Measurements from ENCODE around the gene EDA.

The EDA gene

DNA sequence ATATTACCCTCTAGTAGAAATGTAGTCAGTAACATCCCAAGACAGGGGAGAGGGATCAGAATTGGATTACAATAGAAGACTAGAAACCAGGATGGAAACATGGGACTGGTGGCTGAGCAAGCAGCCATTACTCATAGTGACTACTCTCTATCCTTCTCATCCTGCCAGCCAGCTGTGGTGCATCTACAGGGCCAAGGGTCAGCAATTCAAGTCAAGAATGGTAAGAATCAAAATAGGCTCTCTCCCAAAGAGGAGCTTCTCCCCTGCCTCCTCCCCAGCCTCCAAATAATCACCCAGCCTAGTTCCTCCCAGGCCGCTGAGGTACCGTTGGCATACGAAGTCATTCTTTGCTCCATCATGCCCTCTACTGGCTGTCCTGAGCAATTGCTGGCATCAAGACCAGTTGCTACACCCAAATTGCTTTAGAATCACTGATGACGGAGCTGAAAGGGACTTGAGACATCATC lies 414.4 kb downstream of the EDA start:
- DNase-seq = peak; percentile 51

DNA sequence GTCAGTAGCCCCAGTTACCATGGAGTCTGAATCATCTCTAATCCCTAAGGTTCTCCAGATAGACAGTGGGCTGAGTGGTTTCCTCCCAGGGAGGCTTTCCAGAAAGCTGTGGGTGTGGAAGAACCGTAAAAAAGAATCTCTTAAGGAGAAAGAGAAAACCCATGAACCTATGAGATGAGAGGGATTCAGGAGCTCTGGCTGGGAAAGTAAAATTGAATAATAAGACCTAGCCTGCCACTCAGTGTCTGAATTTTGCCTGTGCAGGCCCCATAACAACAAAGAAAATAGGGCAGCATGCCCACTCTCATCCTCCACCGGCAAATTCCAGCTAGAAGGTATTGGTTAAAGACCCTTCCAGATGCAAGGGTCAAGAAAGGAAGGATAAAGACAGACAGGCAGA lies 416.9 kb downstream of the EDA start:
- DNase-seq = no peak

DNA sequence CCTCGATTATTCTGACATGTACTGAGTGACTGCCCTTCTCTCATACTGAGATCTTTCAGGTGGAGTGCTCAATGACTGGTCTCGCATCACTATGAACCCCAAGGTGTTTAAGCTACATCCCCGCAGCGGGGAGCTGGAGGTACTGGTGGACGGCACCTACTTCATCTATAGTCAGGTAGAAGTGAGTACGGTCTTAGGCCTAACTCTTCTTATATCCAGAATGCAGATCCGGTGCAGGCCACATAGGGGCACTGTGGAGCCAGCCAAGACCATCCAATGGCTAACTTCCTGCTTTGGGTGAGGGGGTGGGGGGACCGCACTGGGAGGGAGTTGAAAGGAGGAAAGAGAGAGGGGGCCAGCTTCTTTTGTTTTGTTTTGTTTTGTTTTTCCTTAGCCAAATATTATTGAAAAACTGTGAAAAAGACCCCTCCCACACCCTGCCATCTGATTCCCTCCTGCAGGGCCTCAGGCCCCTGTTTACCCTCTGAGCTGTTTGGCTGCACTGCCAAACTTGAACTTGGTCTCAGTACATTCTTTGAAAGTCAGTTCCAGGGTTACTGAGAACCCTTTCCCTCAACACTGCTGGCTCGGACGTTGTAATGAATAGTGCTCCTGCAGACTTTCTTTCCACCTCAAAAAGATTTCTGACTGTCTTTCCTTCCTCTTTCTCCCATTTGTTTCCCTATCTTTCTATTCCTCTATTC lies 417.6 kb downstream of the EDA start:
- DNase-seq = peak; percentile 62

DNA sequence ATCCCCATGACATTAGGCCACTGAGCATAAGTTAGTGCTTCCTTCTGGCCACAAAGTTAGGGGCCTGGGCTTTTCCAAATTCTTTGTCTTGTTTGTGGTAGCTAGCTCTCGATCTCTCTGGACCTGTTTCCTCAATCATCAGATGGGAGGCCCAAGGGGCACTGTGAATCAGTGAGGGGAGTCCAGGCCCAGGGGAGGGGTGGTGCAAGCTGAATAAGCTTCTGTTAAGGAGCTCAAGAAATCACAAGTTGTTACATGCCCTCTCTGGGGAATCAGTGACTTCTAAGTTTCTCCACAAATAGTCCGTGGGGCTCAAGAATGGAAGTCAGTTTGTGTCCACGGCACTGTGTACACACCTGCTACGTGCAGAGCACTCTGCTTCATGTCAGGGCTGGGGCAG lies 418.7 kb downstream of the EDA start:
- DNase-seq = no peak

DNA sequence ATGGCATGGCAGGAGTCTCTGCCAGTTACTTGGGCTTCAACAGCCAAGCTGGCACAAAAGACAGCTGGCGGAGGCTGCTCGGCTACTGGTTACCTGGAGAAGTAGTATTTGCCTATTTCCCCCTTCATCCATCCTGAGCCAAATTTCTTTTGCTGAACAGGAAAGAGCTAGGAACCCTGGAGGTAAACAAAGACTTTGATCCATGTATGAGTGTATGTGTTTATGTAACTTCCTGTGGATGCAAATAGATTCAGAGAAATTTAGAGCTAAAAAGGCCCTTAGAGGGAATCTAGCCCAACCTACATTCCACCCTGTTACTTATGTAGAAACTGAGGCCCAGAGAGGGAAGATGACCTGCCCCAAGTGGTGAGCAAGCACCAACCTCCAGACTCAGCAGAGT lies 422.6 kb downstream of the EDA start:
- DNase-seq = no peak

DNA sequence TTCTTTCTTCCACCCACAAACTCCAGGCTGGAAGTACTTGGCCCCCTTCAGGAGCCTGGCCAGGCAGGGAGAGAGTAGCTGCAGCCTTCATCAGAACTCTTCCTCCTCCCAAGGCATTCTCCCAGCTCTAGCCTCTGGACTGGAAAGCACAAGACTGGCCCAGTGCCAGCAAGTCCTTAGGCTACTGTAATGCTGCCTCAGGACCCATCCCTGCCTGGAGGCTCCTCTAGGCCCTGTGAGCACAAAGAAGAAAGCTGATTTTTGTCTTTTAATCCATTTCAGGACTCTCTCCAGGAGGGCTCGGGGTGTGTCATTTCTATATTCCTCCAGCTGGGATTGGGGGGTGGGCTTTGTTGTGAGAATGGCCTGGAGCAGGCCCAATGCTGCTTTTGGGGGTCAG lies 423.0 kb downstream of the EDA start:
- DNase-seq = no peak

DNA sequence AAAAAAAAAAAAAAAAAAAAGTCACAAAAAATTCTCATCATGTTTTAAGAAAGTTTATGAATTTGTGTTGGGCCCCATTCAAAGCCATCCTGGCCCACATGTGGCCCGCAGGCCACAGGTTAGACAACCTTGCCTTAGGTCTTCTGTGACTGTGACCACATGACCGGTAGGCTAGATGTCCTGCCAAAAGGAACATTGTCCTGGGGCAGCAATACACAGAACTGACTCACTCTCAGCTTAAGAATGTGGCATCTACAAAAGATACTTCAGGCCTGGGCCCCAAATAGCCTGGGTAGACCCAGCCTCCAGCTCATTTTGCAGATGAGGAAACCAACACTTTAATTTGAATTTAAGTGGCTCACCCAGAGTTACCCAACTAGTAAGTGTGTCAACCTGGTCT lies 423.8 kb downstream of the EDA start:
- DNase-seq = no peak

DNA sequence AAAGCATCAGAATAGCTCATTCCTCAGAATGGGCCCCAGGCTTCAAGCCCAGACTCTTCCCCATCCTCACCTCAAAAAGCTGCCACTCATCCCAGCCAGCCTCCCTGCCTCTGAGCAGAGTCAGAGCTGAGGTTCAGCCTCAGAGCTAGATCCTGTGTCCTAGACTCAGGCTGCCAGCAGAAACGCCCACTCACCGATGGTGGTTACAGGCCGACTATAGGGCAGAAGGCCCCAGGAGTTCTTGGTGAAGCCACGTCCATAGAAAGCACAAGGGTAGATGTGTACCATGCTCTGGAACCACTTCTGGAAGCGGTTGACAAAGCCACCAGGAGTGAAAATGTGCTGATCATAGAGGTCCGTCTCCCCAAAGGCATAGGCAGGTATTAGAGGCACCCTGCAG lies 426.1 kb downstream of the EDA start:
- DNase-seq = no peak

DNA sequence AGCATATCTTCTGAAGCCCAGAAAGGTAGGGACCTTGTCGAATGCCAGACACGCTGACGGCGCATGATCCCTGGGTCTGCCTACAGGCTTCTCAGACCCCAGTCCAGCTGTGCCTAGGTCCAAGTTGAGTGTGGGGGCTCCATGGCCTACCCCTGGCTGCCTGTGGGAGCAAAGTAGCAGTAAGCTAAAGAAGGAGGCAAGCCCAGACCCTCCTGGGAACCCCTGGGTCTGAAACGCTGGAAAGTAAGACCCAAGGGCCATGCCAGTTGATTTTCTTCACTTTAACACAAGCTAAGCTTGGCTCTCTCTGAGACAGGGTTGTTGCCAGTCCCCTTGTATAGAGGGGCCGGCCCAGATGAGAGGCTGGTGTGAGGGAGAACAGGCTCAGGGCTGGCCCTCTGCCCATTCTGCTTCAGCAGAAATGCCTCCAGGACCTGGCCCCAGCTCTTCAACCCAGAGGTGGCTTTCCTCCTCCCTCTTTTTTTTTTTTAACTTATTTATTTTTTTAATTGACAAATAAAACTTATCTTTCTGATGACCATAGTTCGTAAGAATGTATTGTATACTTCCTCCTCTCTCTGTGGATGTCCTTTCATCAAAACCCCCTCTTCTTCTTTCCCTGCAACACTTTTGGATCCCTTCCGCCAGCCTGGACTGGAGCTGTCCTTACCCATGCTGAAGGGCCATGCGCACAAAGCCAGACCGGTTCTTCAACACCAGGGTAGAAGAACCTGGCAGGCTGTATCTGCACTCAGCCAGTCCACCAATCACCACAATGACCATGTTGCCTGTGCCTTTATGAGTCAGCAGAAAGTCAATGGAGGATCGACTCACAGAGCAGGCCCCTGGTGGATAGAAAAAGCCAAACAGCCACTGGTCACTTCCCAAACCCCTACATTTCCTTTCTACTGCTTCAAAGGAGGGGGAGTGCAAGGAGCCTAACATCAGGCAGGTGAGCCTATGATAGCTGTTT lies 426.8 kb downstream of the EDA start:
- no peak for DNase-seq

DNA sequence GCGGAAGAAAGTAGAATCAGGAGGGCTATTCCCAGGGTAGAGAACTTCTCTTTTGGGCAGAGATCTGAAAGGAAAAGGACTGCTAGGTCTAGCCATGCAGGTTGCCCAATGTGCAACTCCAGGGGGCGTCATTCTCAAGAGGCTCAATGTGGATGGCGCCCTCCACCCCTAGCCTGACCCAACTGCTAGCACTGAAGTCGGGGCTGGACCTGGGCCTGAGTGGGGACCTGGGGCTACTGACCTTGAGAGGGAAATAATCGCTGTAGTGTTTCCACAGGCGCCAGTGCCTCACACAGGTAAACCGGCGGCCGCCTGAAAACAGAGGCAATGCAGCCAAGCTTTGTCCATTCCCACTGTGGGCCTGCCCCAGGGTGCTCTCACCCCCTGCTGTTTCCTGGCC lies 427.8 kb downstream of the EDA start:
- DNase-seq = no peak

DNA sequence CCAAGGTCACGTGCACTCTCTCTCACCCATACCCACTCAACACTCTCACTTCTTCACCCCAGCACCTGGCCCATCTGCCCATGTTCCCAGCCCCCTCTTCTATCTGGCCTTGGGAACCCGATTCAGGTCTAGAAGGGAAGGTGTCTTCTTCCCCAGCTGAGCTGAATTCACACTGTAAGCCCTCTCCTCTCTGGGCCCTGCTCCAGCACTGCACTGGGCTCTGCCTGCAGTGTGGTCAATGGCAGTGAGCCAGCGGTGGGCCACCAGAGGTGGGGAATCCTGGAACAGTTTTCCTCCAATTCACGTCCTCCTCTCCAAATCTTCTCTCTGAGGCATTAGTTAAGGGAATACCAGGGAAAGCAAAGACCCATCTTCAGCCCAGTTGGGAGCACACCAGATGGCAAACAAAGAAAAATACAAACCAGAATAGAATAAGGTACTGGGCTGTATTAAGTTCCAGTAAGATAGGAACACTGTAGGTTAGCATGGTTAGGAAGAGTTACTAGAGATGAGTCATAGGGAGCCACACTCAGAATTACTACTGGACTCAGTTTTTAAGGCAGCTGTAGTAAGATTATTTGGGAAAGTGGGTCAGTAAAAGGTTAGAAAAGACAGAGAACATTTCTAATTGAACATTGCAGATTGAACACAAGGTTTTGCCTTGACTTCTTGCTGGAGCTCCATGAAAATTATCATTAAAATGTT lies 428.8 kb downstream of the EDA start:
- no peak for DNase-seq

DNA sequence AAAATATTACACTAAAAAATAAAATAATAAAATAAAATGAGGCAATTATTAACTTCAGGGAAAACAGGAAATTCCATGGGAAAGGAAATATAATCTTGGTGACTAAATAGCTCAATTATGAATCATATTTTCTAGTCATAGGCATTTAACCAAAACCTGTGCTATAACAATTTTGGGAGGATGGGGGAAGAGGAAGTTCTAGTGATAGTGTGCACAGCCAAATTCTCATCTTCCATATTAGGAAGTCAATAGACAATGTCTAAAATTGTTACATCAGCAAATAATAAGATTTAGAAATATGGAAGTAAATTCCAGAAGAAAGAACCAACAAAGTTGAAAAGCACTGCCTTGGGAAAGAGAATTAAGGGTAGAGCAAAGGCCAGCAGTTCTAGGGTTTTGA lies 431.1 kb downstream of the EDA start:
- no peak for DNase-seq

DNA sequence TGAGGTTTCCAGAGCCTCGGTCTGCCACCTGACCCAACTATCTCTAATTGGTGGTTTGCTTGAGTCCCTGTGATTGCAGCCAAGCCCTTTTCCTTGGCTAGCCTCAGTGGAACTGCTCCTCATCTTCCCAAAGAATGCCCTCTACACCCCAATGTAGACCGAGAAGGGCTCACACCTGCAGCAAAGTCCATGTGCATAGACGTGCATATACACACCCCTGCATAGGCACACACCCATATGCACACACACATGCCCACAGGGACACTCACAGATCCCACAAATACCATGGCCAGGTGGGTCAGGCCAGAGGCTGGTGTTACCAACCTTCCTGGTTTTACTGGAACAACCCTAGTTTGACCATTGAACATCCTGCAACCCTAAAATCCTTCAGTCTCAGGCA lies 433.5 kb downstream of the EDA start:
- DNase-seq = no peak

DNA sequence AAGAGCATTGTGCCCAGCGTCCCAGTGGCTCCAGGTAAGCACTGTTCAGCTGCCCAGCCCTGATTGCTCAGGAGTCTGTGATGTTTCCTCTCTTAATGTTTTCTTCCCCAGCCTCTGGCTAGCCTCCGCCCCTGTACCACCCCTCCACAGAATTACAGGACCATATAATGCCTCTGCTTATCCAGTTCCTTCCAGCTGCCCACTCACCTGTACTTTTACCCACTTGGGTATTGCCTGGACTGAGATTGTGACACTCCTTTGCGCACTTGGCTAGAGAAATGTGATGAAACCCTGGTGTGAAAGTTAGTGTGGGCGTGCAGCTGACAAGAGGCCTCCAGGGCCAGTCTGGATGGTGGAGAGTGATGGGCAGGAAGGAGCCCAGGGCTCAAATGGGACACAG lies 434.0 kb downstream of the EDA start, which contains the start of gene AWAT2:
AWAT2 (minus strand) TSS at position 14 of the 400 bp plus-strand sequence; CDS start at position 8, 6 bp downstream.
- DNase-seq = no peak

DNA sequence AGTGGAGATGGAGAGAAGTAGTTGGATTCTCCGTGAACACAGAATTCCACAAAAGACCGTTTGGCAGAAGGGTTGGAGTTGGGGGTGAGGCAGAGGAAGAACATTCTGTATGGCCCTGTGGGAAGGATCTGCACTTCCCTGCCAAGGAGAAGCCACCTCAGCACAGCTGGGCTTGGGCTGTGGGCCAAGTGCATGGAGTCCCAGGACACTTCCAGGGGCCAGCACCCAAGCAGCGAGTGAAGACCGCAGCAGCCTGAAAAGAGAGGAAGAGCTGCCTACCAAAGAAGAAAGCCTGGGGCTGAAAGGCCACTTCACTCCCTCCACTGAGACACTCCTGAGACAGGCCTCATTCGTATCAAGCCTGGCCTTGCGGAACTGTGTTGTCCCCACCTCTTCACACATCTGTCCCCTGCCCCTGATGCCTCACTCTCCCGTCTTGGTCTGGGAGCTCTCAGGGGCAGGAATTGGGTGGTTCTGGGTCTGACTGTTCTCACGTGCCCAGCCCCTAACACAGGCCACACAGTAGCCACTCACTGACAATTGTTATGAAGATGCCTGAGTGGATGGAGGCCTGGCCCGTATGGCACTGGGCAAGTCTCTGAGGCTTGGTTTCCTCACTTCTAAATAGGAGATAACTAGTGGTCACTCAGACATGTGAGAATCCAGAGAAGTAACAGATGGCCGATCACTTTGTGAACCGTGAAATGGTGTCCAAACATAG lies 437.1 kb downstream of the EDA start:
- no peak for DNase-seq

DNA sequence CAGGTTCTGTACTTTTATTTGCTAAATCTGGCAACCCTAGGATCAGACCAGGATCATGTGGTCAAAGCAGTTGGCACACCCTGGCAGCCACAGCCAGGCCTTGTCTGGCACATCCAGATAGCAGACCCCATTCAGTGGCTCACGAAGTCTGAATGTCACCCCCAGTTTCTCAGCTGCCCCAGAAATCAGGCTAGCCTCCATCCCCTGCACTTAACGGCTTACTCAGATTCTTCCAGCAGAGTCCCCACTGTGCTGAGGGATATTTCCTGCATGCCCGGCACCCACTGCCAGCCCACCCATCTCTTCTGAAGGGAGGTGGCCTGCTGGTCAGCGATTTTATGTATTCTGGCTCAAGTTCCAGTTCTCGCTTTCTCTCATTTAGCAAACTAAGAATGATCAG lies 438.5 kb downstream of the EDA start:
- DNase-seq = no peak

DNA sequence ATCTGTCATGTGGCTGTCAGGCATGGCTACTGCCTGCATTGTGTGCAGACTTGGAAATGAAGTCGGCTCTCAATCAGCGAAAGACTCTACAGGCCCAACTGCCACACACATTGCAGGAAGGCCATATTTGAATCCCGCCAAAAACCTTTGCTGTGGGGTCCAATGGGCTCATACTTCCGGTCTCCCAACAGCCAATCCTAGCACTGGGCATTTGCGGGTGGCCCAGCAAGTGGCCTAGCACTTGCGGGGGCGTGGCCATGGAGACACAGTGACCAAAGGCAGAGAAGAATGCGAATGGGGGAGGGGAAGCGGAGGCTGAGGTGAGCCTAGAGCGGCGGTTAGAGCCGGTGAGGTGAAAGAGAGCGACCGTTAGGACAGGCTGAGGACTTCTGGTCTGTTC lies 446.2 kb downstream of the EDA start, which contains the start of gene OTUD6A:
OTUD6A (plus strand) TSS at position 382 of the 400 bp plus-strand sequence. CDS start 68 bp downstream, outside the sequence.
- no peak for DNase-seq

DNA sequence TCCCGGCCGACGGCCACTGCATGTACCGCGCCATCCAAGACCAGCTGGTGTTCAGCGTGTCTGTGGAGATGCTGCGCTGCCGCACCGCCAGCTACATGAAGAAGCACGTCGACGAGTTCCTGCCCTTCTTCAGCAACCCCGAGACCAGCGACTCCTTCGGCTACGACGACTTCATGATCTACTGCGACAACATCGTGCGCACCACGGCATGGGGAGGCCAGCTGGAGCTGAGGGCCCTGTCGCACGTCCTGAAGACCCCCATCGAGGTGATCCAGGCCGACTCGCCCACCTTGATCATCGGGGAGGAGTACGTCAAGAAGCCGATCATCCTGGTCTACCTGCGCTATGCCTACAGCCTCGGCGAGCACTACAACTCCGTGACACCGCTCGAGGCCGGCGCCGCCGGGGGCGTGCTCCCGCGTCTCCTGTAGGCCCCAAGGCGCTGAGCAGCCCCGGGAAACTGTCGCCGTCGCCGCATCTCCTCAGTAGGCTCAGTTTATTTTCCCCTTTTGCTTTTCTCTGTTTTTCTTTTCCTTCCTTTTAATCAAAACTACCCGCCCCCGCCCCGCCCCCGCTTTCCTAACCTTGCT lies 447.1 kb downstream of the EDA start:
- DNase-seq = no peak

DNA sequence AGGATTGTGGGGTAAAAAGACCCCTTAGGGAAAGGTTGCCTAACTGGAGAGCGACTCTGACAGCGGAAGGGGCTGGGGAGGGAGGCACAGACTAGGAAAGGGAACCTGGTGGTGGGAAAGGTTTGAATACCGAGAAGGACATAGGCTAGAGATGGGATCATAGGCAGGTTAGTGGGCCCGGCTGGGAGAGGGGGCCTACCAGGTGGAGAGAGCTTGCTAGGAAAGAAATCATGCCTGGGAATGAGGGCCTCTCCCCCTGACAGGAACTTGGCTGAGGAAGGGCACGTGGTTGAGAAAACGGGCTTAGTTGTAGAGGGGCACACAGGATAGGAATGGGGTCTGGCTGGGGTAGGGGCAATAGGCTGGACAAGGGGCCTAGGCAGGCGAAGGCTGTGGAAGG lies 450.7 kb downstream of the EDA start:
- DNase-seq = no peak

DNA sequence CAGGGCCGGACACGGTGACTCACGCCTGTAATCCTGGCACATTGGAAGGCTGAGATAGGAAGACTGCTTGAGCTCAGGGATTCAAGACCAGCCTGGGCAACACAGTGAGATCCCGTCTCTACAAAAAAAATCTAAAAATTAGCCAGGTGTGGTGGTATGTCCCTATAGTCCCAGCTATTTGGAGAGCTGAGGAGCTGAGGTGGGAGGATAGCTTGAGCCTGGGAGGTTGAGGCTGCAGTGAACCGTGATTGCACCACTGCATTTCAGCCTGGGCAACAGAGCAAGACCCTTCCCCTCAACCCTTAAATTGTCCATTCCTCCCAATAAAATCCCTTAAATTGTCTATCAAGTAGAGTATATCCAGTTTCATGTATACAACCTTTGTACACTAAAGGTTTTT lies 463.4 kb downstream of the EDA start:
- DNase-seq = no peak

DNA sequence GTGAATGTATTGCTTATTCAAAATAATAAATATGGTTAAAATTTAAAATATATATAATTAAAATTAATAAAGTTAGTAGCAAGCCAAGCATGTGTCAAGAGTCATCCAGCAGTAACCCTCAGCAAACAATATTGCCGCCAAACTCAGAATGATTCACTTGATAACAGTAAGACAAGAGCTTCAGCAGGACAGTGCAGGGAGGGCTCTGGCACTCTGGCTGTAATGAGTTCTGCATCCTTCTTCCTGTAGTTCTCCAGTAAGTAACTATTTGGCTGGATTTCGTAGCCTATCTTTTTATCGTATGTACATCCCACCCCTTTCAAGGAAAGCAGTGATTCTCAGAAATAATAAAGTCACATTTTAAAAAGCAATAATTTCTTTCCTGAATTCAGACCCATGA lies 464.0 kb downstream of the EDA start:
- no peak for DNase-seq

DNA sequence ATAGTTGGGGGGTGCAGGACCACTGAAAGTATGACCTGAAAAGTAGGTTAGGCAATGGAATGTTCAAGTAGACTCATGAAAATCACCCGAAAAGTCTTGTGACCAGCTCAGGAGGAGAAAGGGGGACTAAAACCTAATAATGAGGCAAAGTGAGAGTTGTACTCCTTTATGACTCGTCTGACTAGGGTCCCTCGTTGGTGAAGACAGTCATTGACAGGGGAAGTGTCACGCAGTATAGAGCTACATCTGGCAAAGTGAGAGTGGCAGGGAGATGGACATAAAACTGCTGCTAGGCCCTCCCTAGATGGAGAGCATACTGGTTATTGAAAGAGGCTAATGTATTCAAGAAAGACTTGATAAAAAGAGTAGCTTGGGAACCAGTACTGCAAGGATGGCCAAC lies 466.8 kb downstream of the EDA start:
- DNase-seq = no peak

Measured in stimulated activated CD8-positive, alpha-beta memory T cell treated with anti-CD3 and anti-CD28 coated beads, Interleukin-4, amount 100 ng/mL, for 48 hours (primary cell).